HEK293 (cell line): ENCODE results near the gene SPRR2B.

Experiments used
- CTCF ChIA-PET: fragments of 350-600 bp; formaldehyde crosslinking; extraction: SDS; loops from one replicate; lab custom pipeline; 2021; ENCODE audit warnings: antibody characterized with exemption; lab: Yijun Ruan, JAX
- POLR2A ChIA-PET: fragments of 300-600 bp; formaldehyde crosslinking; extraction: SDS; loops from one replicate; lab custom pipeline; 2020; ENCODE audit warnings: antibody characterized with exemption, inconsistent platforms; lab: Yijun Ruan, JAX
- H3K27ac ChIP-seq: fragments of 200-500 bp; sonication (Bioruptor generic); 2 replicates; pipeline ENCODE4 v1.5.1; 2014; ENCODE audit warnings: low read depth, low read length, control low read depth, inconsistent platforms; ENCODE audit errors: extremely low read depth
- H3K36me3 ChIP-seq, 2 experiments: fragments of 200-500 bp in 1 of 2; sonication (Bioruptor generic) in 1 of 2; 1 replicate in 1 of 2; 2 replicates in 1 of 2; pipeline ENCODE4 v1.5.1; 2014 to 2017; ENCODE audit warnings: inconsistent platforms in 2 of 2, low read length in 2 of 2; ENCODE audit not compliant: control insufficient read depth in 2 of 2, insufficient read depth in 1 of 2
- H3K4me1 ChIP-seq: fragments of 200-500 bp; sonication (Bioruptor generic); 2 replicates; pipeline ENCODE4 v1.5.1; 2014; ENCODE audit warnings: mild to moderate bottlenecking, low read length, inconsistent platforms; ENCODE audit not compliant: control insufficient read depth, insufficient read depth
- H3K4me3 ChIP-seq: 2 replicates; pipeline ENCODE4 v1.5.1; 2011; ENCODE audit warnings: low read depth, mild to moderate bottlenecking, control low read depth, low read length, moderate library complexity
- H3K9me3 ChIP-seq: fragments of 200-500 bp; sonication (Bioruptor generic); 2 replicates; pipeline ENCODE4 v1.5.1; 2014; ENCODE audit warnings: low read depth, low read length, inconsistent platforms; ENCODE audit not compliant: control insufficient read depth, insufficient read depth
- ATF2 ChIP-seq: fragments of 450-650 bp; formaldehyde crosslinking; IDR thresholded peaks from 2 replicates; pipeline ENCODE4 v1.5.1; 2016; ENCODE audit warnings: missing biosample characterization, missing genetic modification characterization, low read depth
- BCL11A ChIP-seq: fragments of 450-650 bp; formaldehyde crosslinking; IDR thresholded peaks from 2 replicates; pipeline ENCODE4 v1.5.1; 2016; ENCODE audit warnings: low read depth, missing biosample characterization, missing genetic modification characterization
- KLF10 ChIP-seq: fragments of 450-650 bp; IDR thresholded peaks from 2 replicates; pipeline ENCODE4 v1.5.1; 2018; ENCODE audit warnings: missing biosample characterization, mild to moderate bottlenecking, missing genetic modification characterization
- SP2 ChIP-seq: fragments of 450-650 bp; formaldehyde crosslinking; IDR thresholded peaks from 2 replicates; pipeline ENCODE4 v1.5.1; 2016; ENCODE audit warnings: missing biosample characterization, missing genetic modification characterization
- ZBTB20 ChIP-seq: fragments of 450-650 bp; formaldehyde crosslinking; IDR thresholded peaks from 2 replicates; pipeline ENCODE4 v1.5.1; 2016; ENCODE audit warnings: missing biosample characterization, missing genetic modification characterization
- ZBTB49 ChIP-seq: fragments of 450-650 bp; formaldehyde crosslinking; IDR thresholded peaks from 2 replicates; pipeline ENCODE4 v1.5.1; 2016; ENCODE audit warnings: missing biosample characterization, missing genetic modification characterization, low read depth
- ZNF114 ChIP-seq: fragments of 450-650 bp; formaldehyde crosslinking; IDR thresholded peaks from 2 replicates; pipeline ENCODE4 v1.5.0; 2017; ENCODE audit warnings: missing biosample characterization, missing genetic modification characterization
- ZNF121 ChIP-seq: fragments of 450-650 bp; formaldehyde crosslinking; IDR thresholded peaks from 2 replicates; pipeline ENCODE4 v1.5.1; 2016; ENCODE audit warnings: missing biosample characterization, missing genetic modification characterization
- ZNF175 ChIP-seq: fragments of 450-650 bp; formaldehyde crosslinking; IDR thresholded peaks from 2 replicates; pipeline ENCODE4 v1.5.1; 2016; ENCODE audit warnings: missing biosample characterization, missing genetic modification characterization
- ZNF19 ChIP-seq: fragments of 450-650 bp; formaldehyde crosslinking; IDR thresholded peaks from 2 replicates; pipeline ENCODE4; 2016; ENCODE audit warnings: missing biosample characterization, missing genetic modification characterization, low read depth
- ZNF248 ChIP-seq: fragments of 450-650 bp; formaldehyde crosslinking; IDR thresholded peaks from 2 replicates; pipeline ENCODE4 v1.5.1; 2017; ENCODE audit warnings: missing biosample characterization, missing genetic modification characterization
- ZNF433 ChIP-seq: fragments of 450-650 bp; formaldehyde crosslinking; IDR thresholded peaks from 2 replicates; pipeline ENCODE4 v1.5.1; 2016; ENCODE audit warnings: missing biosample characterization, missing genetic modification characterization, low read depth
- ZNF513 ChIP-seq: fragments of 450-650 bp; IDR thresholded peaks from 2 replicates; pipeline ENCODE4 v1.5.1; 2018; ENCODE audit warnings: missing biosample characterization, missing genetic modification characterization
- ZNF529 ChIP-seq: fragments of 450-650 bp; formaldehyde crosslinking; IDR thresholded peaks from 2 replicates; pipeline ENCODE4 v1.5.1; 2017; ENCODE audit warnings: missing genetic modification characterization, missing biosample characterization; ENCODE audit not compliant: insufficient replicate concordance
- ZNF548 ChIP-seq: fragments of 450-650 bp; formaldehyde crosslinking; IDR thresholded peaks from 2 replicates; pipeline ENCODE4 v1.5.1; 2016; ENCODE audit warnings: missing biosample characterization, missing genetic modification characterization
- ZNF560 ChIP-seq: fragments of 450-650 bp; formaldehyde crosslinking; IDR thresholded peaks from 2 replicates; pipeline ENCODE4 v1.5.1; 2017; ENCODE audit warnings: missing biosample characterization, missing genetic modification characterization, borderline replicate concordance
- ZNF561 ChIP-seq: fragments of 450-650 bp; IDR thresholded peaks from 2 replicates; pipeline ENCODE4 v1.5.1; 2018; ENCODE audit warnings: missing biosample characterization, missing genetic modification characterization, borderline replicate concordance
- ZNF626 ChIP-seq: fragments of 450-650 bp; sonication (Bioruptor Pico); formaldehyde crosslinking; IDR thresholded peaks from 2 replicates; pipeline ENCODE4 v1.5.1; 2018; ENCODE audit warnings: missing biosample characterization, missing genetic modification characterization, inconsistent platforms
- ZNF654 ChIP-seq: fragments of 450-650 bp; formaldehyde crosslinking; IDR thresholded peaks from 2 replicates; pipeline ENCODE4 v1.5.1; 2016; ENCODE audit warnings: low read depth, missing biosample characterization, missing genetic modification characterization
- TF ChIP-seq, protein P1 (sequence below): fragments of 450-650 bp; formaldehyde crosslinking; IDR thresholded peaks from 2 replicates; pipeline ENCODE4 v1.5.1; 2016; ENCODE audit warnings: missing biosample characterization, missing genetic modification characterization
- TF ChIP-seq, protein P2 (sequence below): fragments of 450-650 bp; formaldehyde crosslinking; IDR thresholded peaks from 2 replicates; pipeline ENCODE4 v1.5.1; 2016; ENCODE audit warnings: missing biosample characterization, missing genetic modification characterization

Gene SPRR2B

DNA sequence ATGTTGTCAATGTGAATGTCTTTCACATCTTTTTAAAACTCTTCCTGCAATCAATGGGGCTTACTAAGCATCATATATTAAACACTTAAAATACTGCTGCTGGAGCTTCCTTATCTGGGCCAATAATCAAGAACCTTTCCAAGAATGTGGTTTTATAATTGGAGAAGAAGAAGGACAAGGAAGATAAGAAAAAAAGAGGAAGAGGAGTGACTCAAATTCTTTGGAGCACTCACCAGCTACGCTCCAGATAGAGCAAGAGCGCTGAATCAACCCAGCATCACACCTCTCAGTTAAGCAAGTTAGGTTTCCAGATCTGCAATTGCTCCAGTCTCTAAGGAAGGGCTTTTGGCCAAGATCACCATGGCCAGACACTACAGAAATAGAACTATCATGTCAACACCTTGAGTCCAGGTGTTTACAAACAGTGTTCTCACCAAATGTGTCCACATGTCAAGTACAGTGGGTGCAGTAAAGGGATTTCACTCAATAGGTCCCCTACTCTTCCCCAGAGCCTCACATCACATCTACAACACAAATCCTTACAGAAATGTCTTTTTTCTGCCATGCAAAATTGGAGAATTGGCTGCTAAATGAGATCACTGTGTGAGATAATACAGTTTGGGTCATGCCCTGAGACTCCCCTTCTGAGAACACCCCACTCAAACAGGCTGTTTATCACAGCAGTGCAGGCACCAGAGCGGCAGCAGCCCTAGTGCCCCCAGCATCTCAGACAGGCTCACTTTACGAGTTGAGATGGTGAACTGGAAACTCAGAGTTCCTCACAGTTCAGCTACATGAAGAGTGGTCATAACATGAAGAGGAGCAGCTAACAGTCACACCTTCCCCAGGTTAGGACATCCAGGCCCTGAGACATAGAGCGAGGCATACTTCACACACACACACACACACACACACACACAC, 1.7 kb upstream of the SPRR2B start (continued):
- TF ChIP-seq ZBTB20 = no peak

GRCh38 chr1:153070243-153070642, 1.2 kb downstream of the SPRR2B start:
- TF ChIP-seq ZNF433 (tag by site-specific recombination) = no peak
- TF ChIP-seq, protein P1, sequence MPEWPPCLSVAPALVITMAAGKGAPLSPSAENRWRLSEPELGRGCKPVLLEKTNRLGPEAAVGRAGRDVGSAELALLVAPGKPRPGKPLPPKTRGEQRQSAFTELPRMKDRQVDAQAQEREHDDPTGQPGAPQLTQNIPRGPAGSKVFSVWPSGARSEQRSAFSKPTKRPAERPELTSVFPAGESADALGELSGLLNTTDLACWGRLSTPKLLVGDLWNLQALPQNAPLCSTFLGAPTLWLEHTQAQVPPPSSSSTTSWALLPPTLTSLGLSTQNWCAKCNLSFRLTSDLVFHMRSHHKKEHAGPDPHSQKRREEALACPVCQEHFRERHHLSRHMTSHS = no peak
- no peak for TF ChIP-seq ZNF529 (tag by site-specific recombination)
- no peak for TF ChIP-seq ZNF121 (tag by site-specific recombination)
- no peak for TF ChIP-seq ZNF248
- no peak for TF ChIP-seq ATF2
- no peak for TF ChIP-seq ZNF19 (tag by site-specific recombination)
- TF ChIP-seq ZNF561 (tag by site-specific recombination) = no peak
- TF ChIP-seq ZNF560 (tag by site-specific recombination) = no peak
- no peak for TF ChIP-seq ZNF548
- H3K9me3 ChIP-seq = no peaks in the 10 kb centered on the region
- no peaks in the 10 kb centered on the region for H3K36me3 ChIP-seq
- no peak overlapping the region for H3K27ac ChIP-seq
- POLR2A ChIA-PET = no interaction called here
- H3K4me3 ChIP-seq = no peak overlapping the region
- CTCF ChIA-PET = no interaction called here
- H3K4me1 ChIP-seq = no peaks in the 10 kb centered on the region

- H3K4me3 ChIP-seq = no peak overlapping the region
- ChIA-PET POLR2A (no interaction called here), CTCF (interaction anchor here (0.8 to 1.3 kb wide), 5 partner anchors 10 to 355 kb away, joined by 3 read pairs; no protein-coding TSS in a partner anchor)
- no peaks in the 10 kb centered on the region for H3K4me1 ChIP-seq
- H3K27ac ChIP-seq = no peak overlapping the region
- H3K36me3 ChIP-seq = no peaks in the 10 kb centered on the region
- no peaks in the 10 kb centered on the region for H3K9me3 ChIP-seq
- TF ChIP-seq, protein P2, sequence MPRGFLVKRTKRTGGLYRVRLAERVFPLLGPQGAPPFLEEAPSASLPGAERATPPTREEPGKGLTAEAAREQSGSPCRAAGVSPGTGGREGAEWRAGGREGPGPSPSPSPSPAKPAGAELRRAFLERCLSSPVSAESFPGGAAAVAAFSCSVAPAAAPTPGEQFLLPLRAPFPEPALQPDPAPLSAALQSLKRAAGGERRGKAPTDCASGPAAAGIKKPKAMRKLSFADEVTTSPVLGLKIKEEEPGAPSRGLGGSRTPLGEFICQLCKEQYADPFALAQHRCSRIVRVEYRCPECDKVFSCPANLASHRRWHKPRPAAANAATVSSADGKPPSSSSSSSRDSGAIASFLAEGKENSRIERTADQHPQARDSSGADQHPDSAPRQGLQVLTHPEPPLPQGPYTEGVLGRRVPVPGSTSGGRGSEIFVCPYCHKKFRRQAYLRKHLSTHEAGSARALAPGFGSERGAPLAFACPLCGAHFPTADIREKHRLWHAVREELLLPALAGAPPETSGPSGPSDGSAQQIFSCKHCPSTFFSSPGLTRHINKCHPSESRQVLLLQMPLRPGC (tag by site-specific recombination) = no peak
- TF ChIP-seq ZNF626 (tag by site-specific recombination) (no peak), ZNF654 (tag by site-specific recombination) (no peak), ZBTB49 (tag by site-specific recombination) (no peak), SP2 (tag by site-specific recombination) (no peak), ZNF114 (tag by site-specific recombination) (no peak), ZNF433 (tag by site-specific recombination) (no peak), KLF10 (tag by site-specific recombination) (no peak), ZNF175 (tag by site-specific recombination) (no peak), ZNF248 (no peak), BCL11A (tag by site-specific recombination) (no peak), ZNF513 (no peak), ZNF560 (tag by site-specific recombination) (no peak)
- TF ChIP-seq, protein P1 = no peak
These were observed 12.3 kb downstream of the SPRR2B start for GRCh38 chr1:153058826-153059784.
